ENCODE data around the gene AFF2.

AFF2 gene

GRCh38 chrX:148577741-148578140 is 77.3 kb downstream of the AFF2 start:
- peak; percentile 9 for DNase-seq (ENCODE audit: low read depth)
- no peak overlapping the region for H3K4me3 ChIP-seq (ENCODE audit: low read length)
- TF ChIP-seq CTCF (conservative IDR thresholded peaks at IDR 0.05; ENCODE audit: low read length): no peak

DNA sequence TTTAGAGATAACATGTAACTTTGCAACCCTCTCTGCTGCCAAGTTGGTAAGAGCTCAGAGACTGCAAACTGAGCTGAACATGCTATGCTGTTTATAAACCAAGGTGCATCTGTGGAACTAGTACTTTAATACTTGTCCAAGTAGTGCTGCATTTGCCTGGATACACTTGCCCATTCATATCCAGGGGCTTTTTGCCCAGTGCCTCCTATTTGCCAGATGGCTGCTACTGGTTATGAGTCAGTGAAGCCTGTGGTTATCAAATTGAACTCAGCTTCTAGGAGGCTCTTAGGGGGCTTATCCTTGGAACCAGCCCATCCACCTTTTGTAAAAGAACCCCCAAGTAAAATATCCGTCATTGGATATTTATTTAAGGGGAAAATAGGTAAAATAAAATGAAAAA is 79.6 kb downstream of the AFF2 start:
- DNase-seq (ENCODE audit: low read depth): peak; percentile 2
- TF ChIP-seq CTCF (conservative IDR thresholded peaks at IDR 0.05; ENCODE audit: low read length): no peak

DNA sequence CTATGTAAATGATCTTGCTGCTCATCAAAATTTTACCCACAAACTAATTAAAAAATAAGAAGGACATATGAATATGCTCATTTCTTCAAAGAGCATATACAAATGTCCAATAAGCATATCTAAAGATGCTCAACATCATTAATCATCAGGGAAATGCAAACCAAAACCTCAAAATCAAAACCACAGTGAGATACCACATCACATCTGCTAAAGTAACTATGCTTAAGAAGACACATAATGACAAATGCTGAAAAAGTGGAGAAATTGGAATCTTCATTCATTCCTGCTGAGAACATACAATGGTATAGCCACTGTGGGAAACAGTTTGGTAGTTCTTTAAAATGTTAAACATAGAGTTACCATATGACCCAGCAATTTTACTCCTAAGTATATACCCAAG is 81.9 kb downstream of the AFF2 start:
- H3K4me3 ChIP-seq (ENCODE audit: low read length): no peak overlapping the region
- no peak for TF ChIP-seq CTCF (conservative IDR thresholded peaks at IDR 0.05; ENCODE audit: low read length)
- DNase-seq (ENCODE audit: low read depth): peak; percentile 22

More for the DNA sequence above, 79.6 kb downstream of the AFF2 start:
- H3K4me3 ChIP-seq (ENCODE audit: low read length): no peak overlapping the region

GRCh38 chrX:148588649-148589310 is 88.4 kb downstream of the AFF2 start:
- H3K4me3 ChIP-seq (ENCODE audit: low read length): no peak overlapping the region
- DNase-seq (ENCODE audit: low read depth): peak; percentile 15
- no peak for TF ChIP-seq CTCF (conservative IDR thresholded peaks at IDR 0.05; ENCODE audit: low read length)

GRCh38 chrX:148592595-148592994 is 92.2 kb downstream of the AFF2 start:
- no peak overlapping the region for H3K4me3 ChIP-seq (ENCODE audit: low read length)
- TF ChIP-seq CTCF (conservative IDR thresholded peaks at IDR 0.05; ENCODE audit: low read length): no peak
- no peak for DNase-seq (ENCODE audit: low read depth)

- H3K4me3 ChIP-seq (ENCODE audit: low read length): no peak overlapping the region
- TF ChIP-seq CTCF (conservative IDR thresholded peaks at IDR 0.05; ENCODE audit: low read length): no peak
- no peak for DNase-seq (ENCODE audit: low read depth)
These were observed 92.7 kb downstream of the AFF2 start for GRCh38 chrX:148593146-148593545.

- H3K4me3 ChIP-seq (ENCODE audit: low read length): no peak overlapping the region
- no peak for TF ChIP-seq CTCF (conservative IDR thresholded peaks at IDR 0.05; ENCODE audit: low read length)
- DNase-seq (ENCODE audit: low read depth): peak; percentile 21
These were observed 93.6 kb downstream of the AFF2 start for GRCh38 chrX:148593987-148594386.
